ENCODE data around the gene AVEN.

- TF ChIP-seq CTCF (IDR thresholded peaks at IDR 0.05) (no peak), POLR2A (IDR thresholded peaks at IDR 0.05) (no peak)
Measured at GRCh38 chr15:33852570-33852969, 186.4 kb downstream of the AVEN start.
